SK-N-SH (cell line): Measurements from ENCODE around the gene GSG1L.

Experiments
- CTCF ChIP-seq: fragments of 200-600 bp; sonication (generic); IDR thresholded peaks from 2 replicates; pipeline ENCODE4 v1.6.1; 2017; ENCODE audit warnings: antibody characterized with exemption, mild to moderate bottlenecking, moderate library complexity
- EP300 ChIP-seq, 2 experiments: IDR thresholded peaks; 2 replicates each; pipeline versions ENCODE4 v1.4.0 to v1.6.1; 2012; ENCODE audit warnings: borderline replicate concordance in 1 of 2, low read depth in 1 of 2, low read length in 1 of 2
- GABPA ChIP-seq: IDR thresholded peaks from 2 replicates; pipeline ENCODE4 v1.4.0; 2012; ENCODE audit warnings: low read depth, mild to moderate bottlenecking
- JUND ChIP-seq: IDR thresholded peaks from 2 replicates; pipeline ENCODE4 v1.4.0; 2012
- NRF1 ChIP-seq: IDR thresholded peaks from 2 replicates; pipeline ENCODE4 v1.6.1; 2012; ENCODE audit warnings: low read depth, mild to moderate bottlenecking, low read length
- PBX3 ChIP-seq: IDR thresholded peaks from 2 replicates; pipeline ENCODE4; 2012
- POLR2AphosphoS5 ChIP-seq: IDR thresholded peaks from 2 replicates; pipeline ENCODE4 v1.6.1; 2012; ENCODE audit warnings: low read depth, low read length
- RAD21 ChIP-seq: IDR thresholded peaks from 2 replicates; pipeline ENCODE4 v1.6.1; 2012; ENCODE audit warnings: mild to moderate bottlenecking, low read length
- RCOR1 ChIP-seq: fragments of 150-350 bp; IDR thresholded peaks from 2 replicates; pipeline ENCODE4 v1.6.1; 2017; ENCODE audit warnings: antibody characterized with exemption, low read length
- REST ChIP-seq: IDR thresholded peaks from 2 replicates; pipeline ENCODE4 v1.6.1; 2012; ENCODE audit warnings: mild to moderate bottlenecking, low read depth, low read length, moderate library complexity
- SIN3A ChIP-seq: IDR thresholded peaks from 2 replicates; pipeline ENCODE4 v1.6.1; 2012; ENCODE audit warnings: low read depth, mild to moderate bottlenecking, low read length, moderate library complexity, borderline replicate concordance
- USF1 ChIP-seq: IDR thresholded peaks from 2 replicates; pipeline ENCODE4 v1.4.0; 2012; ENCODE audit warnings: low read depth, borderline replicate concordance
- YY1 ChIP-seq: IDR thresholded peaks from 2 replicates; pipeline ENCODE4 v1.4.0; 2012; ENCODE audit warnings: low read depth, mild to moderate bottlenecking

GRCh38 chr16:27906883-27907282 lies 156.6 kb downstream of the GSG1L start:
- no peak for TF ChIP-seq EP300 (IDR thresholded peaks at IDR 0.05; ENCODE audit: borderline replicate concordance in 1 of 2, low read depth in 1 of 2, low read length in 1 of 2)
- no peak for TF ChIP-seq CTCF
- TF ChIP-seq RAD21 = no peak
- TF ChIP-seq YY1 = no peak
- TF ChIP-seq PBX3 = no peak
- no peak for TF ChIP-seq GABPA
- no peak for TF ChIP-seq JUND
- TF ChIP-seq RCOR1 = no peak
- peak; percentile 50; the same call in 1 of the 2 replicates for TF ChIP-seq USF1
- no peak for TF ChIP-seq POLR2AphosphoS5
- no peak for TF ChIP-seq SIN3A
- no peak for TF ChIP-seq NRF1
- no peak for TF ChIP-seq REST
